GM12891 (cell line): ENCODE data around the gene RASGRF1.

Experiments used
- POLR2A ChIP-seq: IDR thresholded peaks from 2 replicates; pipeline ENCODE4 v1.6.1; 2011; ENCODE audit warnings: low read depth, low read length, control low read depth
- POLR2AphosphoS5 ChIP-seq: IDR thresholded peaks from 2 replicates; pipeline ENCODE4 v1.6.1; 2011; ENCODE audit warnings: low read depth, low read length, control low read depth

- no peak for TF ChIP-seq POLR2AphosphoS5
- TF ChIP-seq POLR2A: no peak
Measured at GRCh38 chr15:79034284-79034683, 56.3 kb downstream of the RASGRF1 start.
